Heart left ventricle (tissue), 13 donors: ENCODE data around the gene PATJ.
A peak's percentile ranks its signal among the peaks of the same experiment; 100 is the strongest.

ENCODE experiments used
- CTCF ChIP-seq, 12 donors: fragments of 200-600 bp; sonication (generic) in 4 of 12; IDR thresholded peaks; one replicate each; pipeline versions ENCODE4 v1.5.0 to v1.8.0; 2018 to 2022; ENCODE audit warnings: antibody characterized with exemption in 12 of 12, mild to moderate bottlenecking in 5 of 12
- POLR2A ChIP-seq, 2 donors: fragments of 450-650 bp; IDR thresholded peaks; one replicate each; pipeline ENCODE4 v1.6.1; 2017; ENCODE audit warnings: antibody characterized with exemption in 2 of 2, mild to moderate bottlenecking in 2 of 2, moderate library complexity in 2 of 2
- donor health status: ischemic (EF 13 %, LVEDD 7.1; RV severe dilation, severe dysfunction).
- donor health status: DM: no; HTN: yes; CAD: no.
- donor health status: DM: no; HTN: no; CAD: no.
- donor health status: ischemic (EF 25% LVEDD 6.9; RV normal size, moderate dysfunction).
- donor health status: ischemic (EF 25% LVEDD 5.7; RV mildly dilated, moderate dysfunction).
- donor health status: ischemic (EF 35%, LVEDD 5.7; RV mildly dilated, moderate dysfunction).
- donor health status: nonischemic (EF 11% LVEDD 7.7; RV severe dilation, severe dysfunction).
- donor health status: DM: yes; HTN: yes; CAD: no.
- donor health status: PGD.
- donor health status: ischemic (EF 29% LVEDD 5.4; RV normal size, mild dysfunction).
- donor health status: nonischemic (EF 23%, LVEDD 6.1; RV moderate dilation, normal function).

- TF ChIP-seq CTCF (IDR thresholded peaks at IDR 0.05) (peak; percentile 78 to 99 (median 86)), POLR2A (IDR thresholded peaks at IDR 0.05) (no peak)
Measured at GRCh38 chr1:62082456-62083363, 340.4 kb downstream of the PATJ start.
